PC-3 (cell line): ENCODE data around the gene FBXO17. TPM values are rescaled to one million over a fixed set of nuclear protein-coding genes. Genes with fewer than 3 reads are reported as not detected.

Experiments
- ATAC-seq: fragments of 200-7000 bp; cut with Tn5 transposase; 2 replicates; pipeline ENCODE4 v1.9.1; 2020; ENCODE audit warnings: mild to moderate bottlenecking, moderate library complexity
- BruUV-seq: library from RNA; stranded (reverse); fragments of 400-500 nt; replicated peaks from 2 replicates; lab custom pipeline; 2021; lab: Mats Ljungman, UMichigan
- CTCF ChIA-PET: fragments of 300-600 bp; sonication (Branson Sonifier 250); formaldehyde crosslinking; loops from one replicate; lab custom pipeline; 2022; ENCODE audit warnings: antibody characterized with exemption; lab: Charles Lee
- POLR2A ChIA-PET: fragments of 300-600 bp; sonication (Branson Sonifier 250); formaldehyde crosslinking; loops from one replicate; lab custom pipeline; 2022; ENCODE audit warnings: antibody characterized with exemption; ENCODE audit not compliant: unreplicated experiment; lab: Charles Lee
- DNase-seq: peaks from one replicate; pipeline ENCODE4 v3.0.0-alpha.2; 2015
- H2AFZ ChIP-seq: fragments of 300-600 bp; sonication (generic); 2 replicates; pipeline ENCODE4 v1.6.0; 2016; ENCODE audit warnings: antibody characterized with exemption, low read length
- H3F3A ChIP-seq: fragments of 300-600 bp; sonication (generic); one replicate; pipeline ENCODE4 v1.6.0; 2017; ENCODE audit warnings: antibody characterized with exemption, low read length, control low read depth, mild to moderate bottlenecking; ENCODE audit not compliant: unreplicated experiment
- H3K27ac ChIP-seq: fragments of 300-600 bp; sonication (generic); 2 replicates; pipeline ENCODE4 v1.5.1; 2016; ENCODE audit warnings: mild to moderate bottlenecking, low read length
- H3K27me3 ChIP-seq: fragments of 300-600 bp; sonication (generic); 2 replicates; pipeline ENCODE4 v1.6.1; 2016; ENCODE audit warnings: low read length, mixed read lengths
- H3K36me3 ChIP-seq: fragments of 300-600 bp; sonication (generic); 2 replicates; pipeline ENCODE4 v1.6.1; 2016; ENCODE audit warnings: low read depth, mixed run types, low read length, mixed read lengths
- H3K4me1 ChIP-seq: fragments of 300-600 bp; sonication (generic); 2 replicates; pipeline ENCODE4 v1.5.1; 2016; ENCODE audit warnings: low read length; ENCODE audit not compliant: insufficient read depth
- H3K4me2 ChIP-seq: fragments of 300-600 bp; sonication (generic); 2 replicates; pipeline ENCODE4 v1.6.0; 2016; ENCODE audit warnings: low read length
- H3K4me3 ChIP-seq: fragments of 300-600 bp; sonication (generic); 2 replicates; pipeline ENCODE4 v1.5.1; 2016; ENCODE audit warnings: mild to moderate bottlenecking, low read length, mixed read lengths
- H3K79me2 ChIP-seq: fragments of 300-600 bp; sonication (generic); 2 replicates; pipeline ENCODE4 v1.6.1; 2017; ENCODE audit warnings: low read length, mixed read lengths
- H3K9ac ChIP-seq: fragments of 300-600 bp; sonication (generic); 2 replicates; pipeline ENCODE4 v1.6.0; 2016; ENCODE audit warnings: mild to moderate bottlenecking, low read length
- H3K9me2 ChIP-seq: fragments of 300-600 bp; sonication (generic); replicated peaks from 2 replicates; pipeline ENCODE4 v1.6.1; 2016; ENCODE audit warnings: mixed run types, low read length, mixed read lengths
- H3K9me3 ChIP-seq: fragments of 300-600 bp; sonication (generic); 2 replicates; pipeline ENCODE4 v1.6.1; 2016; ENCODE audit warnings: low read length, mixed read lengths
- H4K20me1 ChIP-seq: fragments of 300-600 bp; sonication (generic); 2 replicates; pipeline ENCODE4 v1.6.1; 2016; ENCODE audit warnings: low read length, mixed read lengths
- EZH2 ChIP-seq: fragments of 300-600 bp; sonication (generic); IDR thresholded peaks from one replicate; pipeline ENCODE4 v1.6.1; 2017; ENCODE audit warnings: antibody characterized with exemption, mild to moderate bottlenecking, low read length; ENCODE audit not compliant: unreplicated experiment
- EZH2phosphoT487 ChIP-seq: fragments of 300-600 bp; sonication (generic); IDR thresholded peaks from 2 replicates; pipeline ENCODE4 v1.6.1; 2018; ENCODE audit warnings: mild to moderate bottlenecking, antibody characterized with exemption, low read length, borderline replicate concordance
- intact Hi-C: fragments of 100-400 bp; cut with micrococcal nuclease; formaldehyde crosslinking; loops from 2 replicates; pipeline ENCODE4 v1.9.0; 2023
- total RNA-seq: library from RNA; depleted of rRNA; stranded (reverse); fragments of >200 nt; gene quantifications from 2 replicates; pipeline ENCODE4 v1.2.3, GENCODE V29; 2014
- TF ChIP-seq, protein P1 (sequence below): fragments of 300-600 bp; sonication (generic); conservative IDR thresholded peaks from 2 replicates; pipeline ENCODE4 v1.5.1; 2017; ENCODE audit warnings: antibody characterized with exemption, low read depth, mild to moderate bottlenecking, low read length

The FBXO17 gene
- total RNA-seq, 1 experiment from 2014 or later = not detected

DNA sequence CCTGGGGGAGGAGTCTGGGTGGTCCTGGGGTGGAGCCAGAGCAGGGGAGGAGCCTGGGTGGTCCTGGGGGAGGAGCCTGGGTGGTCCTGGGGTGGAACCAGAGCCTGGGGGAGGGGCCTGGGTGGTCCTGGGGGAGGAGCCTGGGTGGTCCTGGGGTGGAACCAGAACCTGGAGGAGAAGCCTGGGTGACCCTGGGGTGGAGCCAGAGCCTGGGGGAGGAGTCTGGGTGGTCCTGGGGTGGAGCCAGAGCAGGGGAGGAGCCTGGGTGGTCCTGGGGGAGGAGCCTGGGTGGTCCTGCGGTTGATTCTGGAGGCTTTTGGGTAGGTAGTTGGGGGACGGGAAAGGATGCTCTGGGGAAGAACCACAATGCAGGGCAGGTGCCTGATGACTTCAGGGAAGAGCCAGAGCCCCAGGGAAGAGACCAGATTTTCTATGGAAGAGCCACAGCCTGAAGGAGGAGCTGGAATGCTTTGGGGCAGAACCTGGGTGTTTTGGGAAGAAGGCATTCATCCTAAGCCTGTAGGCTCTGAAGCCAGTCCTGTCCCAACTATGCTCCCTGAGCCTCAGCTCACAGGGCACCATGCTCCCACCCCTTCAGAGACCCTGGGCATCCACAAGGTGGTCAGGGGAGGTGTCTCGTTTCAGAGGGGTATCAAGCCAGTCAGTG, 29.8 kb downstream of the FBXO17 start:
- POLR2A ChIA-PET = no interaction called here
- Histone ChIP-seq H3K36me3 (no peaks in the 10 kb centered on the region), H3K4me3 (no peak overlapping the region), H2AFZ (no peak overlapping the region), H3K27ac (no peak overlapping the region), H3K9ac (no peak overlapping the region), H3K79me2 (no peaks in the 10 kb centered on the region), H3K9me3 (no peaks in the 10 kb centered on the region), H3K4me1 (no peaks in the 10 kb centered on the region), H4K20me1 (no peaks in the 10 kb centered on the region), H3K9me2 (no peaks in the 10 kb centered on the region), H3K27me3 (no peaks in the 10 kb centered on the region), H3F3A (no peaks in the 10 kb centered on the region), H3K4me2 (no peak overlapping the region)
- CTCF ChIA-PET = no interaction called here
- ATAC-seq (no peak), DNase-seq (no peak)
- TF ChIP-seq, protein P1, sequence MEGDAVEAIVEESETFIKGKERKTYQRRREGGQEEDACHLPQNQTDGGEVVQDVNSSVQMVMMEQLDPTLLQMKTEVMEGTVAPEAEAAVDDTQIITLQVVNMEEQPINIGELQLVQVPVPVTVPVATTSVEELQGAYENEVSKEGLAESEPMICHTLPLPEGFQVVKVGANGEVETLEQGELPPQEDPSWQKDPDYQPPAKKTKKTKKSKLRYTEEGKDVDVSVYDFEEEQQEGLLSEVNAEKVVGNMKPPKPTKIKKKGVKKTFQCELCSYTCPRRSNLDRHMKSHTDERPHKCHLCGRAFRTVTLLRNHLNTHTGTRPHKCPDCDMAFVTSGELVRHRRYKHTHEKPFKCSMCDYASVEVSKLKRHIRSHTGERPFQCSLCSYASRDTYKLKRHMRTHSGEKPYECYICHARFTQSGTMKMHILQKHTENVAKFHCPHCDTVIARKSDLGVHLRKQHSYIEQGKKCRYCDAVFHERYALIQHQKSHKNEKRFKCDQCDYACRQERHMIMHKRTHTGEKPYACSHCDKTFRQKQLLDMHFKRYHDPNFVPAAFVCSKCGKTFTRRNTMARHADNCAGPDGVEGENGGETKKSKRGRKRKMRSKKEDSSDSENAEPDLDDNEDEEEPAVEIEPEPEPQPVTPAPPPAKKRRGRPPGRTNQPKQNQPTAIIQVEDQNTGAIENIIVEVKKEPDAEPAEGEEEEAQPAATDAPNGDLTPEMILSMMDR = no peak
- TF ChIP-seq EZH2phosphoT487 = no peak
- no peak for TF ChIP-seq EZH2
- no TSS peak for BruUV-seq
- intact Hi-C loops = no loop called here

DNA sequence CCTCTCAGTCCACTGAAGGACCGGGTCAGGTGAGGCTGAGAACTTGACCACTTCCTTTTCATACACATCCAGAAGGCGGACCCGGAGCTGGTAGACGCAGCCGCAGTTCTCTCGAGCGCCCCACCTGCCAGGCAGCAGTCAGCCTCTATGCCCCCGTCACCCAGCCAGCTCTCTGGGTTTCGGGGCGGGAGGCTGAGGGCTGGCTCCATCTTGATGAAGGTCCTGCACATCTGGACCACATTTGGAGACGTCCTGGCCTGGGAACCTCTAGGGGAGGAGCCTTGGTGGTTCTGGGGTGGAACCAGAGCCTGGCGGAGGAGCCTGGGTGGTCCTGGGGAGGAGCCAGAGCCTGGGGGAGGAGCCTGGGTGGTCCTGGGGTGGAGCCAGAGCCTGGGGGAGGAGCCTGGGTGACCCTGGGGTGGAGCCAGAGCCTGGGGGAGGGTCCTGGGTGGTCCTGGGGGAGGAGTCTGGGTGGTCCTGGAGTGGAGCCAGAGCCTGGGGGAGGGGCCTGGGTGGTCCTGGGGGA, 30.5 kb downstream of the FBXO17 start:
- no peak for TF ChIP-seq EZH2
- no peak for TF ChIP-seq EZH2phosphoT487
- TF ChIP-seq, protein P1 = no peak
- no TSS peak for BruUV-seq
- no peaks in the 10 kb centered on the region for H3K9me3 ChIP-seq
- H4K20me1 ChIP-seq = no peaks in the 10 kb centered on the region
- no peaks in the 10 kb centered on the region for H3F3A ChIP-seq
- ATAC-seq = no peak
- H3K4me3 ChIP-seq = no peak overlapping the region
- no peak overlapping the region for H3K4me2 ChIP-seq
- H3K9me2 ChIP-seq = no peaks in the 10 kb centered on the region
- no peaks in the 10 kb centered on the region for H3K36me3 ChIP-seq
- no peaks in the 10 kb centered on the region for H3K4me1 ChIP-seq
- ChIA-PET POLR2A (no interaction called here), CTCF (no interaction called here)
- no peak for DNase-seq
- H3K27me3 ChIP-seq = no peaks in the 10 kb centered on the region
- intact Hi-C loops = no loop called here
- H2AFZ ChIP-seq = no peak overlapping the region
- no peak overlapping the region for H3K9ac ChIP-seq
- H3K79me2 ChIP-seq = no peaks in the 10 kb centered on the region
- H3K27ac ChIP-seq = no peak overlapping the region

DNA sequence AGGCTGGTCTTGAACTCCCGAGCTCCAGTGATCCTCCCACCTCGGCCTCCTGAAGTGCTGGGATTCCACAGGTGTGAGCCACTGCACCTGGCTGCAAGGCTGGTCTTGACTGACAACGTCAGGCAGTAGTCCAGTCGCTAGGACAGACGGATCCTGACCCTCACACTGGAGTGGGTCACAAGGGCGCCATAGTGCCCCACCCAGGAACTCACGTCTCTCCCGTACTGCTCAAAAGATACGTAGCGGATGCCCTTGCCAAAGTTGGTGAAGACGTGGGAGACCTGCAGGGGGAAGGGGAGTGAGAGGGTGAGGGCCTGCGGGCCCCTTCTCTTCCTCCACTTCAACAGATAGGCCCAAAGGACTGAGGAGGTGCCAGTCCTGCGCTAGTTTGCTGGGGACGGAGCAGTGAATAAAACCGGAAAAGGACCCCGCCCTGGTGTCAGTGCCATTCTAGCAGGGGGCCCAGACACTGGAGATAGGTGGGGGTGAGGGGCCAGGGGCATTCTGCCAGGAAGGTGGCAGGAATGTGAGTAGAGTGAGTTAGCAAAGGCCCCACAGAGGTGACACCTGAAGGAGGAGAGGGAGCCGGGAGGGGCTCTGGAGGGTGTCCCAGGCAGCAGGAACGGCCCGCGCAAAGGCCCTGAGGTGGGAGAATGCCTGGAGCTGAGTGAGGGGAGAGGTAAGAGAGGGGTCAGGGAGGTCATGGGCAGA, 32.9 kb downstream of the FBXO17 start:
- no peaks in the 10 kb centered on the region for H3K79me2 ChIP-seq
- no peaks in the 10 kb centered on the region for H4K20me1 ChIP-seq
- H3K4me1 ChIP-seq = no peaks in the 10 kb centered on the region
- H3F3A ChIP-seq = no peaks in the 10 kb centered on the region
- H2AFZ ChIP-seq = no peak overlapping the region
- ATAC-seq (no peak), DNase-seq (no peak)
- CTCF ChIA-PET = no interaction called here
- no peak overlapping the region for H3K4me2 ChIP-seq
- no peak overlapping the region for H3K9ac ChIP-seq
- H3K27ac ChIP-seq = no peak overlapping the region
- POLR2A ChIA-PET = no interaction called here
- H3K4me3 ChIP-seq = no peak overlapping the region
- no peaks in the 10 kb centered on the region for H3K9me3 ChIP-seq
- BruUV-seq = no TSS peak
- TF ChIP-seq, protein P1 = no peak
- no peak for TF ChIP-seq EZH2phosphoT487
- no peak for TF ChIP-seq EZH2
- no peaks in the 10 kb centered on the region for H3K36me3 ChIP-seq
- H3K9me2 ChIP-seq = no peaks in the 10 kb centered on the region
- intact Hi-C loops = no loop called here
- no peaks in the 10 kb centered on the region for H3K27me3 ChIP-seq
